ENCODE results near the gene GET3. TPM values are rescaled to one million over a fixed set of nuclear protein-coding genes. Genes with fewer than 3 reads are reported as not detected.
"Not testable (repeated sequence)": the region's sequence is repeated elsewhere in the genome, so short reads cannot be mapped to it uniquely, and the experiment has no call there.

GET3 gene
- total RNA-seq, 1 donor from 2014 or later, result 73.8 TPM

- DNase-seq (ENCODE audit: low read depth in 2 of 2), result no peak
These were observed 22.2 kb upstream of the GET3 start for GRCh38 chr19:12715102-12715501.

GRCh38 chr19:12715929-12716328, 21.4 kb upstream of the GET3 start:
- no peak for DNase-seq (ENCODE audit: low read depth in 2 of 2)

- no peak for DNase-seq (ENCODE audit: low read depth in 2 of 2)
These were observed 17.0 kb upstream of the GET3 start for GRCh38 chr19:12720296-12720695.

GRCh38 chr19:12720851-12721655, 16.2 kb upstream of the GET3 start:
- peak; percentile 36 to 45 for DNase-seq (ENCODE audit: low read depth in 2 of 2)

- peak; percentile 76 to 77 for DNase-seq (ENCODE audit: low read depth in 2 of 2)
These were observed 15.4 kb upstream of the GET3 start for GRCh38 chr19:12721656-12722565.

GRCh38 chr19:12722566-12723380, 14.5 kb upstream of the GET3 start:
- peak; percentile 99 to 100 for DNase-seq (ENCODE audit: low read depth in 2 of 2)

- DNase-seq (ENCODE audit: low read depth in 2 of 2), result peak in 1 of 2 donors; percentile 11
These were observed 14.0 kb upstream of the GET3 start for GRCh38 chr19:12723381-12723640.

GRCh38 chr19:12723641-12724426, 13.5 kb upstream of the GET3 start, which contains the start of gene TNPO2:
Gene TNPO2 (minus strand): TSS chr19:12723932. CDS start chr19:12720977, 2,955 bp downstream.
- DNase-seq (ENCODE audit: low read depth in 2 of 2), result peak; percentile 68 to 72

GRCh38 chr19:12725612-12726011, 11.7 kb upstream of the GET3 start:
- DNase-seq (ENCODE audit: low read depth in 2 of 2), result not testable (repeated sequence)

GRCh38 chr19:12726988-12727316, 10.3 kb upstream of the GET3 start:
- no peak for DNase-seq (ENCODE audit: low read depth in 2 of 2)

- no peak for DNase-seq (ENCODE audit: low read depth in 2 of 2)
These were observed 9.4 kb upstream of the GET3 start for GRCh38 chr19:12727745-12728433.

GRCh38 chr19:12730064-12730463, 7.2 kb upstream of the GET3 start:
- DNase-seq (ENCODE audit: low read depth in 2 of 2), result no peak

- DNase-seq (ENCODE audit: low read depth in 2 of 2), result no peak
These were observed 6.0 kb upstream of the GET3 start for GRCh38 chr19:12731337-12731736.

- peak; percentile 35 to 40 for DNase-seq (ENCODE audit: low read depth in 2 of 2)
These were observed 3.7 kb upstream of the GET3 start for GRCh38 chr19:12733369-12734214.

GRCh38 chr19:12737835-12738351, 596 bp downstream of the GET3 start:
- no peak for DNase-seq (ENCODE audit: low read depth in 2 of 2)

- DNase-seq (ENCODE audit: low read depth in 2 of 2), result no peak
These were observed 8.0 kb downstream of the GET3 start for GRCh38 chr19:12745166-12745897.

- no peak for DNase-seq (ENCODE audit: low read depth in 2 of 2)
These were observed 11.2 kb downstream of the GET3 start for GRCh38 chr19:12748489-12748888.

GRCh38 chr19:12749938-12750521, 12.7 kb downstream of the GET3 start:
- DNase-seq (ENCODE audit: low read depth in 2 of 2), result peak in 1 of 2 donors; percentile 60

Measured in lung microvascular endothelial cell (primary cell).